Peyer's patch (tissue), 4 donors: Measurements from ENCODE around the gene GIPC2.
"Not testable (repeated sequence)": the region's sequence is repeated elsewhere in the genome, so short reads cannot be mapped to it uniquely, and the experiment has no call there.

Experiments
- POLR2A ChIP-seq, 2 donors: fragments of 450-650 bp; IDR thresholded peaks; one replicate each; pipeline ENCODE4 v1.5.1; 2017; ENCODE audit warnings: antibody characterized with exemption in 2 of 2, mild to moderate bottlenecking in 2 of 2, moderate library complexity in 2 of 2
- TF ChIP-seq, protein P1 (sequence below), 6 experiments: fragments of 450-650 bp in 4 of 6; fragments of 200-600 bp in 2 of 6; sonication (generic) in 1 of 6; IDR thresholded peaks; one replicate each; pipeline ENCODE4 v1.5.1; 2017 to 2019; ENCODE audit warnings: antibody characterized with exemption in 6 of 6, mild to moderate bottlenecking in 3 of 6, moderate library complexity in 1 of 6

GRCh38 chr1:78120485-78120884, 74.7 kb downstream of the GIPC2 start:
- TF ChIP-seq, protein P1, sequence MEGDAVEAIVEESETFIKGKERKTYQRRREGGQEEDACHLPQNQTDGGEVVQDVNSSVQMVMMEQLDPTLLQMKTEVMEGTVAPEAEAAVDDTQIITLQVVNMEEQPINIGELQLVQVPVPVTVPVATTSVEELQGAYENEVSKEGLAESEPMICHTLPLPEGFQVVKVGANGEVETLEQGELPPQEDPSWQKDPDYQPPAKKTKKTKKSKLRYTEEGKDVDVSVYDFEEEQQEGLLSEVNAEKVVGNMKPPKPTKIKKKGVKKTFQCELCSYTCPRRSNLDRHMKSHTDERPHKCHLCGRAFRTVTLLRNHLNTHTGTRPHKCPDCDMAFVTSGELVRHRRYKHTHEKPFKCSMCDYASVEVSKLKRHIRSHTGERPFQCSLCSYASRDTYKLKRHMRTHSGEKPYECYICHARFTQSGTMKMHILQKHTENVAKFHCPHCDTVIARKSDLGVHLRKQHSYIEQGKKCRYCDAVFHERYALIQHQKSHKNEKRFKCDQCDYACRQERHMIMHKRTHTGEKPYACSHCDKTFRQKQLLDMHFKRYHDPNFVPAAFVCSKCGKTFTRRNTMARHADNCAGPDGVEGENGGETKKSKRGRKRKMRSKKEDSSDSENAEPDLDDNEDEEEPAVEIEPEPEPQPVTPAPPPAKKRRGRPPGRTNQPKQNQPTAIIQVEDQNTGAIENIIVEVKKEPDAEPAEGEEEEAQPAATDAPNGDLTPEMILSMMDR (IDR thresholded peaks at IDR 0.05) = not testable (repeated sequence)
- not testable (repeated sequence) for TF ChIP-seq POLR2A (IDR thresholded peaks at IDR 0.05)
